ENCODE results near the gene DCTN3.

GRCh38 chr9:34647651-34648050, 27.4 kb upstream of the DCTN3 start:
- TF ChIP-seq CTCF (IDR thresholded peaks at IDR 0.05; ENCODE audit: insufficient read depth, low read depth, low read length), result no peak
- no peak for TF ChIP-seq EZH2 (IDR thresholded peaks at IDR 0.05; ENCODE audit: insufficient read depth, low read length)

All from astrocyte (in vitro differentiated cells and primary cell).